ENCODE data around the gene RAP2C. TPM values are rescaled to one million over a fixed set of nuclear protein-coding genes. Genes with fewer than 3 reads are reported as not detected.

RAP2C gene
- total RNA-seq: 33.3 TPM

DNA sequence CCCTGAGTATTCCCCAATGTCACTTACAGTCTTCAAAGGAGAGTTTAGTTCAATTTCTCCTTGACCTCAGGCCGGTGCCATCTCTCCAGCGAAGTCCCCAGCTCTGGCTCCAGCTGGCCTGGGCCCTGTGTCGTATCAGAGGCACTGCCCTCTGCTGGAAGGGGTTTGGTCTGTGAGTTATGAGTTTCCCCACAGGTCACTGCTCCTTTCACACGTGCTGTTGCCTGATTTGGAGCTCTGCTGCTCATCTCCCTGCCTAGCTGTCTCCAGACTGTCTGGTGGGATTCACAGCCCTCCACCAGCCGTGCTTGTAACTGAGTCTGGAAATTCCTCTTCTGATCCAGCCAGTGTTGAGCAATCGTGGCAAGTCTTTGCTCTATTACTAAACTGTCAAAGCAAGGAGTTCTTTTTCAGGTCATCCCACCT lies at the start of gene RAP2C:
Gene RAP2C (minus strand): TSS at position 105 of the 426 bp plus-strand sequence. CDS start 2,179 bp downstream, outside the sequence.

Other genes starting within 250 kb of the RAP2C start
- 6.4 TPM for gene STK26, start 196.1 kb downstream of the RAP2C start, total RNA-seq
- 1.1 TPM for gene FRMD7, start 91.4 kb downstream of the RAP2C start, total RNA-seq

Data from metanephros (tissue), 1 donor.